OCI-LY1 (cell line): ENCODE results near the gene GIMAP1.
"Not testable (repeated sequence)": the region's sequence is repeated elsewhere in the genome, so short reads cannot be mapped to it uniquely, and the experiment has no call there.

Experiments
- H2AFZ ChIP-seq: fragments of 200-600 bp; sonication (generic), shearing (Covaris generic); 2 replicates; pipeline ENCODE4 v1.6.0; 2014; ENCODE audit warnings: antibody characterized with exemption, mild to moderate bottlenecking, low read length
- H3F3A ChIP-seq: fragments of 200-600 bp; sonication (generic), shearing (Covaris generic); 2 replicates; pipeline ENCODE4 v1.6.0; 2014; ENCODE audit warnings: mild to moderate bottlenecking, antibody characterized with exemption, low read length, moderate library complexity; ENCODE audit not compliant: insufficient read depth
- H3K27ac ChIP-seq: fragments of 200-600 bp; sonication (generic); 2 replicates; pipeline ENCODE4 v1.5.1; 2014; ENCODE audit warnings: low read length, mixed run types, mild to moderate bottlenecking, low read depth; ENCODE audit not compliant: poor library complexity, severe bottlenecking
- H3K27me3 ChIP-seq: fragments of 200-600 bp; sonication (generic); 2 replicates; pipeline ENCODE4 v1.6.0; 2014; ENCODE audit warnings: antibody characterized with exemption, mild to moderate bottlenecking, low read length, moderate library complexity; ENCODE audit not compliant: insufficient read depth
- H3K36me3 ChIP-seq: fragments of 200-600 bp; sonication (generic); 2 replicates; pipeline ENCODE4 v1.6.1; 2014; ENCODE audit warnings: mild to moderate bottlenecking, antibody characterized with exemption, low read length, moderate library complexity, mixed read lengths; ENCODE audit not compliant: insufficient read depth
- H3K4me1 ChIP-seq: fragments of 200-600 bp; sonication (generic); 2 replicates; pipeline ENCODE4 v1.5.1; 2014; ENCODE audit warnings: mild to moderate bottlenecking, low read length, moderate library complexity; ENCODE audit not compliant: insufficient read depth, severe bottlenecking
- H3K4me2 ChIP-seq: fragments of 200-600 bp; sonication (generic), shearing (Covaris generic); 2 replicates; pipeline ENCODE4 v1.6.1; 2014; ENCODE audit warnings: low read length
- H3K4me3 ChIP-seq: fragments of 200-600 bp; sonication (generic); 2 replicates; pipeline ENCODE4 v1.5.1; 2014; ENCODE audit warnings: low read length, low read depth, mild to moderate bottlenecking, mixed read lengths; ENCODE audit not compliant: poor library complexity, severe bottlenecking
- H3K79me2 ChIP-seq: fragments of 200-600 bp; shearing (Covaris generic); 2 replicates; pipeline ENCODE4 v1.6.1; 2016; ENCODE audit warnings: mixed run types, low read length, mixed read lengths; ENCODE audit not compliant: insufficient read depth
- H3K9ac ChIP-seq: fragments of 200-600 bp; sonication (generic), shearing (Covaris generic); 2 replicates; pipeline ENCODE4 v1.6.1; 2014; ENCODE audit warnings: mild to moderate bottlenecking, low read length, mixed read lengths
- H3K9me2 ChIP-seq: fragments of 200-600 bp; sonication (generic), shearing (Covaris generic); 2 replicates; pipeline ENCODE4 v1.6.1; 2014; ENCODE audit warnings: low read depth, mild to moderate bottlenecking, low read length, mixed read lengths
- H3K9me3 ChIP-seq: fragments of 200-600 bp; shearing (Covaris generic); 2 replicates; pipeline ENCODE4 v1.6.1; 2014; ENCODE audit warnings: low read length, mixed read lengths
- H4K20me1 ChIP-seq: fragments of 200-600 bp; sonication (generic), shearing (Covaris generic); 2 replicates; pipeline ENCODE4 v1.6.0; 2016; ENCODE audit warnings: mild to moderate bottlenecking, low read length; ENCODE audit not compliant: insufficient read depth
- CTCF ChIP-seq: fragments of 200-600 bp; sonication (generic), shearing (Covaris generic); IDR thresholded peaks from 2 replicates; pipeline ENCODE4 v1.5.1; 2017; ENCODE audit warnings: mild to moderate bottlenecking, antibody characterized with exemption, low read length, moderate library complexity, mixed read lengths
- EZH2 ChIP-seq: fragments of 200-600 bp; sonication (generic), shearing (Covaris generic); IDR thresholded peaks from 2 replicates; pipeline ENCODE4 v1.8.0; 2017; ENCODE audit warnings: borderline replicate concordance, mixed run types, mild to moderate bottlenecking, antibody characterized with exemption, low read length, moderate library complexity, mixed read lengths

Gene GIMAP1

GRCh38 chr7:150675714-150676113, 40.7 kb upstream of the GIMAP1 start:
- H3K4me1 ChIP-seq, result no peaks in the 10 kb centered on the region
- no peaks in the 10 kb centered on the region for H4K20me1 ChIP-seq
- no peak overlapping the region for H3K4me2 ChIP-seq
- H3K9ac ChIP-seq, result no peak overlapping the region
- no peaks in the 10 kb centered on the region for H3K79me2 ChIP-seq
- no peaks in the 10 kb centered on the region for H3F3A ChIP-seq
- no peaks in the 10 kb centered on the region for H3K36me3 ChIP-seq
- TF ChIP-seq CTCF (no peak), EZH2 (no peak)
- H3K9me2 ChIP-seq, result no peaks in the 10 kb centered on the region
- no peaks in the 10 kb centered on the region for H3K27me3 ChIP-seq
- no peaks in the 10 kb centered on the region for H3K9me3 ChIP-seq
- H3K4me3 ChIP-seq, result no peak overlapping the region
- no peak overlapping the region for H2AFZ ChIP-seq
- H3K27ac ChIP-seq, result no peak overlapping the region

- not testable (repeated sequence) for H3K9ac ChIP-seq, H3K4me3 ChIP-seq, H3K4me2 ChIP-seq
Observed at GRCh38 chr7:150676276-150676675, 40.1 kb upstream of the GIMAP1 start.

GRCh38 chr7:150676854-150677253, 39.6 kb upstream of the GIMAP1 start:
- not testable (repeated sequence) for H4K20me1 ChIP-seq, H3K4me1 ChIP-seq, H3K36me3 ChIP-seq, H3K79me2 ChIP-seq, H3F3A ChIP-seq, H3K27ac ChIP-seq, H3K9me3 ChIP-seq, H3K4me3 ChIP-seq, H3K9me2 ChIP-seq, H3K4me2 ChIP-seq, H3K27me3 ChIP-seq, H3K9ac ChIP-seq, H2AFZ ChIP-seq

More at GRCh38 chr7:150676276-150676675, 40.1 kb upstream of the GIMAP1 start:
- H3K79me2 ChIP-seq, H4K20me1 ChIP-seq, H3K27ac ChIP-seq, H3K9me2 ChIP-seq, H3K9me3 ChIP-seq, H3K27me3 ChIP-seq, H3K36me3 ChIP-seq, H3K4me1 ChIP-seq, H2AFZ ChIP-seq, H3F3A ChIP-seq: not testable (repeated sequence)

- H3K4me2 ChIP-seq, H2AFZ ChIP-seq, H3K27ac ChIP-seq, H3K79me2 ChIP-seq, H3K27me3 ChIP-seq, H3K4me1 ChIP-seq, H3K36me3 ChIP-seq, H3K9ac ChIP-seq, H3K9me2 ChIP-seq, H4K20me1 ChIP-seq, H3F3A ChIP-seq, H3K9me3 ChIP-seq, H3K4me3 ChIP-seq: not testable (repeated sequence)
Observed at GRCh38 chr7:150678601-150679000, 37.8 kb upstream of the GIMAP1 start.

GRCh38 chr7:150680364-150680763, 36.0 kb upstream of the GIMAP1 start:
- not testable (repeated sequence) for H2AFZ ChIP-seq, H3K9me2 ChIP-seq, H3K9me3 ChIP-seq, H3K4me3 ChIP-seq, H3F3A ChIP-seq, H4K20me1 ChIP-seq, H3K4me1 ChIP-seq, H3K9ac ChIP-seq, H3K27me3 ChIP-seq, H3K27ac ChIP-seq, H3K36me3 ChIP-seq, H3K4me2 ChIP-seq, H3K79me2 ChIP-seq
